Measurements from ENCODE around the gene EAF1.

Gene EAF1

DNA sequence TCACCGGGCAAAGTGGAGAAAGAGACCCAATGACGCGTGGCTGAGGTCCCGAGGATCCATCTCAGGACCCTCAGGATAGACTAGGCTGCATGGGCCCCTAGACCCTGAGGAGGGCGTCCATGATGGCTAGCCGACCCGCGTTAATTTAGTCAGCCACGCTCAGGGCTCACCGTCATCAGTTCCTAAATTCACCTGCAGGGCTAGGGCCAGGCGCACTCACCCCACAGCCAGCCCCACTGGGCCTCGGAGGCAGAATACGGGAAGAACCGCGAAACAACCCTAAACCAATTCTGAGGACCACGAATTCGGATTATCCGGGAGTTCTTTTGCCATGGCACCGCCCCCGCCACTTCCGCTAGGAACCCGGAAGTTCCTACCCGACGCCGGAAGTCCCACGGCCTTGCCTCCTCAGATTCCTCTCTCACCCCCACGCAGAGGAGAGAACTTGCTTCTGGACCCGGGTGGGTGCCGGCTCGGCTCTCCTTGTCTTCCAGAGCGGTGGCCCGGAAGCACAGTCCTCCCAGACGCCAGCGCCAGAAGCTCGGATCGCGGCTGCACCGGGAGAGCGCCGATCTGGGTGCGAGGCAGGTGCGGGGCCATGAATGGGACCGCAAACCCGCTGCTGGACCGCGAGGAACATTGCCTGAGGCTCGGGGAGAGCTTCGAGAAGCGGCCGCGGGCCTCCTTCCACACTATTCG, at the start of gene EAF1, which contains the start of gene METTL6:
Gene EAF1 (plus strand): TSS at position 417 of the 699 bp plus-strand sequence. CDS start 182 bp downstream, at position 599.
Gene METTL6 (minus strand): TSS at position 363 of the 699 bp plus-strand sequence. CDS start 1,033 bp downstream, outside the sequence.
- Histone ChIP-seq H3K27me3 (ENCODE audit: low read length) (no peaks in the 10 kb centered on the region), H3K9ac (ENCODE audit: low read length) (peak within 1 kb of the TSS; percentile 88), H3K36me3 (ENCODE audit: low read length) (peaks cover 12% of the 10 kb centered on the region), H3K79me2 (ENCODE audit: insufficient read depth, low read length) (peaks cover 59% of the 10 kb centered on the region), H2AFZ (ENCODE audit: low read depth, low read length, severe bottlenecking) (peak within 1 kb of the TSS; percentile 65), H3F3A (ENCODE audit: insufficient read depth) (no peaks in the 10 kb centered on the region), H4K20me1 (ENCODE audit: low read depth, low read length) (peaks cover 4% of the 10 kb centered on the region; the same call in 1 of the 2 replicates), H3K9me3 (ENCODE audit: insufficient read depth, low read length) (no peaks in the 10 kb centered on the region), H3K9me2 (replicated peaks; ENCODE audit: insufficient read depth, low read length) (no peaks in the 10 kb centered on the region), H3K4me3 (ENCODE audit: insufficient read depth, low read length, poor library complexity, severe bottlenecking) (peak within 1 kb of the TSS; percentile 89), H3K4me2 (ENCODE audit: low read depth, low read length, poor library complexity, severe bottlenecking) (peak within 1 kb of the TSS; percentile 94), H3K27ac (ENCODE audit: low read depth, low read length) (peak within 1 kb of the TSS; percentile 55)
- TF ChIP-seq, protein P1, sequence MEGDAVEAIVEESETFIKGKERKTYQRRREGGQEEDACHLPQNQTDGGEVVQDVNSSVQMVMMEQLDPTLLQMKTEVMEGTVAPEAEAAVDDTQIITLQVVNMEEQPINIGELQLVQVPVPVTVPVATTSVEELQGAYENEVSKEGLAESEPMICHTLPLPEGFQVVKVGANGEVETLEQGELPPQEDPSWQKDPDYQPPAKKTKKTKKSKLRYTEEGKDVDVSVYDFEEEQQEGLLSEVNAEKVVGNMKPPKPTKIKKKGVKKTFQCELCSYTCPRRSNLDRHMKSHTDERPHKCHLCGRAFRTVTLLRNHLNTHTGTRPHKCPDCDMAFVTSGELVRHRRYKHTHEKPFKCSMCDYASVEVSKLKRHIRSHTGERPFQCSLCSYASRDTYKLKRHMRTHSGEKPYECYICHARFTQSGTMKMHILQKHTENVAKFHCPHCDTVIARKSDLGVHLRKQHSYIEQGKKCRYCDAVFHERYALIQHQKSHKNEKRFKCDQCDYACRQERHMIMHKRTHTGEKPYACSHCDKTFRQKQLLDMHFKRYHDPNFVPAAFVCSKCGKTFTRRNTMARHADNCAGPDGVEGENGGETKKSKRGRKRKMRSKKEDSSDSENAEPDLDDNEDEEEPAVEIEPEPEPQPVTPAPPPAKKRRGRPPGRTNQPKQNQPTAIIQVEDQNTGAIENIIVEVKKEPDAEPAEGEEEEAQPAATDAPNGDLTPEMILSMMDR (IDR thresholded peaks at IDR 0.05; ENCODE audit: insufficient read depth, low read length, poor library complexity, severe bottlenecking), result peak; percentile 10
- TF ChIP-seq EZH2phosphoT487 (conservative IDR thresholded peaks at IDR 0.05; ENCODE audit: low read length), result no peak

DNA sequence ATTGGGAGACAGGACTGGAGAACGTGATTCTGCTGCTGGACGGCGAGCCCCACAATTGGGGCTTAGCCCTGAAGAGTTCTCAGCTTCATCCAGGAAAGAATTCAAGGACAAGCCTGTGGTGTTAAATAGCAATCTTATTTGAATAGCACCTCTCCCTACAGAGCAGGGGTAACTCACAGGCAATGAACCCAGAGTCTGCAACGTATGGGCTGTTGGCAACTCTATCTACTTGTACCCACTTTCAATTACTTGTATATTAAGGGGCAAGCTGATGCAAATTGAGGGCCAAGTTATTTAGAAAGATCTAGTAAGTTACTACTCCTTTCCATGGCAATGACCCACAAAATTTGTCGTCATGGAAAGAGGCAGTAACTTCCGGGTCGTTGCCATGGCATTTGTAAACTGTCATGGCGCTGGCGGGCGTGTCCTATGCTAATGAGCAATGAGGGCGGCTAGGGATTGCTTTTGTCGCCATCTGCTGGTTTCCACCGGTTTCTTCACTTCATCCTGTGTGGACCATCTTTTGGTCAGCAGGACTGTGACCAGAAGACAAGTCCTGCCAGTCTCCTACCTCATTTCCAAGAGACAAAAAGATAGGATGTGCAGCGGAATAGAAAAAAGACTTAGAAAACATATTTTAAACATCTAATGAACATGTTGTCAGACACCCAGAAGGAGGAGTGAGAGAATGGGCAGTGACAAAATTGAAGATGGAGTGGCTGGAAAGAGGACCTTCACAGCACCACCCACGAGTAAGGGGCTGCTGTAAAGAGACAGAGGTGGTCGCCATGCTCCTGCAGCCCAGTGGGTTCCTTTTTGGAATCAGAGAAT, 49.2 kb upstream of the EAF1 start:
- no peak for TF ChIP-seq EZH2phosphoT487 (conservative IDR thresholded peaks at IDR 0.05; ENCODE audit: low read length)
- TF ChIP-seq, protein P1 (IDR thresholded peaks at IDR 0.05; ENCODE audit: insufficient read depth, low read length, poor library complexity, severe bottlenecking), result peak; percentile 78
- H3F3A ChIP-seq (ENCODE audit: insufficient read depth), result no peaks in the 10 kb centered on the region
- no peaks in the 10 kb centered on the region for H3K36me3 ChIP-seq (ENCODE audit: low read length)
- H3K4me2 ChIP-seq (ENCODE audit: low read depth, low read length, poor library complexity, severe bottlenecking), result peak overlapping the region; percentile 48
- peak overlapping the region; percentile 95 for H2AFZ ChIP-seq (ENCODE audit: low read depth, low read length, severe bottlenecking)
- H3K4me3 ChIP-seq (ENCODE audit: insufficient read depth, low read length, poor library complexity, severe bottlenecking), result peak overlapping the region; percentile 38
- H4K20me1 ChIP-seq (ENCODE audit: low read depth, low read length), result no peaks in the 10 kb centered on the region
- H3K9ac ChIP-seq (ENCODE audit: low read length), result no peak overlapping the region
- no peaks in the 10 kb centered on the region for H3K27me3 ChIP-seq (ENCODE audit: low read length)
- H3K27ac ChIP-seq (ENCODE audit: low read depth, low read length), result no peak overlapping the region
- no peaks in the 10 kb centered on the region for H3K79me2 ChIP-seq (ENCODE audit: insufficient read depth, low read length)
- no peaks in the 10 kb centered on the region for H3K9me3 ChIP-seq (ENCODE audit: insufficient read depth, low read length)
- no peaks in the 10 kb centered on the region for H3K9me2 ChIP-seq (replicated peaks; ENCODE audit: insufficient read depth, low read length)

DNA sequence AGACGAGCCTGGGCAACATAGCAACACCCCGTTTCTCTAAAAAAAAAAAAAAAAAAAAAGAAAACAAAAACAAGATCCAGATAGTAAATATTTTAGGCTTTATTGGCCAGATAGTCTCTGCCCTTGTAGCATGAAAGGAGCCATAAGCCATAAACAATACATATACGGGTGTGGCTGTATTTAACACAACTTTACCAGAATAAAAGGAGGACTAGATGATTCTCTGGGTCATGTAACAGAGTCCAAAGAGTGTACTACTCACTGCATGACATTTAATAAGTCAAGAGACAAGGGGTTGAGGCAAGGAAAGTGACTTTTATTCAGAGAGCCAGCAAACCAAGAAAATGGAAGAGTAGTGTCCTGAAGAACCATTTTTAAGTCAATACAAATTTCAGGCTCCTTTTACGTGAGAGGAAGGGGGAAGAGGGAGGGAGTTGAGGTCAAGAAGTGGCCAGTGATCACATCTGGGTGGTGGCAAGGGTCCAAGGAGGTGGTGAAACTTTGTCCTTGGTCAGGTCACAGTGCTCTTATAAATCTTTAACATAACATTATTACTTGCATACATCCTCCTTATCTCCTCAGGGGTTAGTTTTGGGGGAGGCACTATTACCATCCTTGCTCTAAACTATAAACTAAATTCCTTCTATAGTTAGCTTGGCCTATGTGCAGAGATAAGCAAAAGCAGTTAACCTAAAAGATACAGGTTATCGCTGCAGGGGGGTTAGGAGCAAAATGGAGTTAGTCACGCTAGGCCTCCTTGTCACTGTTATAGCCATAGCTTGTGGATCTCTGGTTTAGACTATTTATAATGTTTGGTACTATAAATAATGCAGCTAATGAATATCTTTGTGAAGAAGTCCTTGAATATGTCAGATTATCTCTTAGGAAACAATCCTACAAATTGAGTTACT, 46.2 kb upstream of the EAF1 start:
- no peak for TF ChIP-seq EZH2phosphoT487 (conservative IDR thresholded peaks at IDR 0.05; ENCODE audit: low read length)
- TF ChIP-seq, protein P1 (IDR thresholded peaks at IDR 0.05; ENCODE audit: insufficient read depth, low read length, poor library complexity, severe bottlenecking), result no peak
- Histone ChIP-seq H3K9me3 (ENCODE audit: insufficient read depth, low read length) (no peaks in the 10 kb centered on the region), H3K79me2 (ENCODE audit: insufficient read depth, low read length) (no peaks in the 10 kb centered on the region), H4K20me1 (ENCODE audit: low read depth, low read length) (no peaks in the 10 kb centered on the region), H3K27ac (ENCODE audit: low read depth, low read length) (no peak overlapping the region), H3K36me3 (ENCODE audit: low read length) (no peaks in the 10 kb centered on the region), H3K9me2 (replicated peaks; ENCODE audit: insufficient read depth, low read length) (no peaks in the 10 kb centered on the region), H3F3A (ENCODE audit: insufficient read depth) (peaks cover 18% of the 10 kb centered on the region), H2AFZ (ENCODE audit: low read depth, low read length, severe bottlenecking) (no peak overlapping the region), H3K9ac (ENCODE audit: low read length) (no peak overlapping the region), H3K4me3 (ENCODE audit: insufficient read depth, low read length, poor library complexity, severe bottlenecking) (no peak overlapping the region), H3K4me2 (ENCODE audit: low read depth, low read length, poor library complexity, severe bottlenecking) (no peak overlapping the region), H3K27me3 (ENCODE audit: low read length) (no peaks in the 10 kb centered on the region)

Measured in SU-DHL-6 (cell line).